Activated gamma-delta T cell (primary cell): ENCODE measurements around the gene DHRS7B.
A peak's percentile ranks its signal among the peaks of the same experiment; 100 is the strongest.
"Not testable (repeated sequence)": the region's sequence is repeated elsewhere in the genome, so short reads cannot be mapped to it uniquely, and the experiment has no call there.

Source experiments
- DNase-seq: peaks from one replicate; lab custom pipeline; 2025; lab: John Stamatoyannopoulos, UW
- total RNA-seq, 2 donors: gene quantifications; one replicate each; lab custom pipeline; 2026; lab: John Stamatoyannopoulos, UW

The DHRS7B gene, protein sequence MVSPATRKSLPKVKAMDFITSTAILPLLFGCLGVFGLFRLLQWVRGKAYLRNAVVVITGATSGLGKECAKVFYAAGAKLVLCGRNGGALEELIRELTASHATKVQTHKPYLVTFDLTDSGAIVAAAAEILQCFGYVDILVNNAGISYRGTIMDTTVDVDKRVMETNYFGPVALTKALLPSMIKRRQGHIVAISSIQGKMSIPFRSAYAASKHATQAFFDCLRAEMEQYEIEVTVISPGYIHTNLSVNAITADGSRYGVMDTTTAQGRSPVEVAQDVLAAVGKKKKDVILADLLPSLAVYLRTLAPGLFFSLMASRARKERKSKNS
- 8.2 to 8.8 reads per million in 2 donors for total RNA-seq

DNA sequence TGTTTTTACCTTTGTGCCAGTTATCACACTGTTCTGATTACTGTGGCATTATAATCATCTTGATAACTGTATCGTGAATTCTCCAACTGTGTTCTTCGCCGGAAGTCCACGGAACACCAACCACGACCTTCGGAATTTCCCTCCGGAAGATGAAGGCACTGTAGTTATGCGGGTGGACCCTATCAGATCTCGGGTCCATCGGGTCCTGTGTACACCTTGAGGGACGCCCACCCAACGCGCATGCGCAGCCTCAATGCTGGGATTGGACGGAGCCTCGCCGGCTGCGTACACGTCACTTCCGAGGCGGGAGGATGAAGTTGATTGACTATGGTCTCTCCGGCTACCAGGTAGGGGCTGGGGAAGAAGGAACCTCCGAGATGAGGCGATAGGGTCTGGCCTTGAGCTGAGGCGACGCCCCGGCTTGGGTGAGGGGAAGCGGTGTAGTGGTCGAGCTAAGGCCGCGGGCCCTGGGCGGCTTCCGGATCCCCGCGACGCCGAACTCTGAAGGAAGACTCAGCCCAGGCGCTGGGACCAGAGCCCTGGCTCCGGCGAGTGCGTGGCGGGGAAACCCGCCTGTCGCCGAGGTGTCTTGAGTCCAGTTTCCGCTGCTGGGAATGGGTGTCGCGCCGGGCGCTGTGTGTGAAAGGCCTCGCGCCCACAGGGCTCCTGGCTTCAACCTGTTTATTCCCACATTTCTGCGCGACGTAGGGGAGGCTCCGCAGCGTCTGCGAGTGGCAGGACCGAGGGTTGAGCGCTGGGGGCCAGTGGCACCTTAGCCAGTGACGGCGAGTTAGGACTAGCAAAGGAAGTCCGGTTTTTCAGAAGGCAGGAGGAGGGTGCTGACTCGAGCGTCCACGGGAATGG, at the start of gene DHRS7B:
Gene DHRS7B, plus strand, starts transcription at position 320 of the 864 bp plus-strand sequence. Its CDS starts 8 bp downstream, at position 328.
- DNase-seq = peak; percentile 87

DNA sequence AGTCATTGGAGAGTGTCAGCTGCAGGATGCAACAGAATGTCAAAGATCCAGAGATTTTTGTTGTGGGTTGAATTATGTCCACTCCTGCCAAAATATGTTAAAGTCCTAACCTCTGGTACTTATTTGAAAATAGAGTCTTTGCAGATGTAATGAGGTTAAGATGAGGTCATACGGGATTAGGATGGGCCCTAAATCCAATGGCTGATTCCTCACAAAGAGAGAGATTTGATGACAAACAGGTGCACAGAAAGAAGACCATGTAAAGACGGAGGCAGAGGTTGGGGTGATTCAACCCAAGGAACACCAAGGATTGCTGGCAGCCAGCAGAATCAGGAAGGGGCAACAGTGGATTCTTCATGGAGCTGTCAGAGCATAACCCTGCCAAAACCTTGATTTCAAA, 49.5 kb upstream of the DHRS7B start:
- DNase-seq = no peak

DNA sequence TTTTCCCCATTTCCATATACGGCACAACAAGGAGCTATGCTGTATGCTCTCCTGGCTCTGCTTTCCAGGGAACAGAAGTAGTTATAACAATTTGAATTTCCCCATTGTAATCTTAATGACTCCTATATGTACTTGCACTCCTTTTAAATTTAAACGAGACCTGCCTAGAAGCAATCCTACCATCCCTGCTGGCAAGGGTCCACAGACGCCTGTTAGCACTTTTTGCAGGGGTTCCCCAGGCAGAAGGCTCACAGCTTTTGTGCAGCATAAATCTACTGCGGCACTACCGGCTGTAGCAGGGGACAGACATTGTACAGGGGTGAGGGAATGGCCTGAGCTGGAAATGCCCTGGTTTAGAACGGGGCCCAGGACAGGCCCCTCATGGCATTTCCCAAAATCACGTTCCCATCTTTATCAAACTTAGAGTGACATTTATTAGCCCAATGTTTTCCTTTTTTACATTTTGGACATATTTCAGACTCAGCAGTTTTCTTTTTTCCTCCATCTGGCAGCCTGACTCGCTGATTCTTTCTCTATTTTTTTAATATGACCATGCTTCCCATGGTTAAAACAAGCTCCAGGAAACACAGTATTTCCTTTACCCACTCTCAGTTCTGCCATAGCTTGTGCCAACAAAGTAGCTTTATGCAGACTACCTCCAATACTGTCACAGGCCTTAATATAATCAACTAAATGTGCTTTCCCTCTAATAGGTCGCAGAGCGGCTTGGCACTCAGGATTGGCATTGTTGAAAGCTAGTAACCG, 48.6 kb upstream of the DHRS7B start:
- DNase-seq = no peak

DNA sequence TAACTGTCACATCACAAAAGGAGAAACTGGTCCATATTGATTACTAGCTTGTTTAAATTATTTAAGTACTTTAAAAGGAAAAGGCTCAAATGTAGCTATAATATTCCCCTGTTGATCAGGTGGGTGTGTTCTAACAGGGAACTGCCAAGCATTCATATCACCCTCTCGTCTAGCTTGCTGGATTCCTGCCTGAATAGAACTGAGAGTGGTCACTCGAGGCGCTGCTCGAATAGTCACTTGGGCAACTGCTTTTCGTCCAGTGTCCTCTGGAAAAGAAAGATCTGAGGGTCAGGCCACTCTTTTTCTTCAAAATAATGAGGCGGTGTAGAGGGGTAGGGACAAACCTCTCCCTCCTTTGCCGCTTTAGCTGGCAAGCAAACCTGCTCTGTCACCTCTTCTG, 47.6 kb upstream of the DHRS7B start:
- DNase-seq = no peak

DNA sequence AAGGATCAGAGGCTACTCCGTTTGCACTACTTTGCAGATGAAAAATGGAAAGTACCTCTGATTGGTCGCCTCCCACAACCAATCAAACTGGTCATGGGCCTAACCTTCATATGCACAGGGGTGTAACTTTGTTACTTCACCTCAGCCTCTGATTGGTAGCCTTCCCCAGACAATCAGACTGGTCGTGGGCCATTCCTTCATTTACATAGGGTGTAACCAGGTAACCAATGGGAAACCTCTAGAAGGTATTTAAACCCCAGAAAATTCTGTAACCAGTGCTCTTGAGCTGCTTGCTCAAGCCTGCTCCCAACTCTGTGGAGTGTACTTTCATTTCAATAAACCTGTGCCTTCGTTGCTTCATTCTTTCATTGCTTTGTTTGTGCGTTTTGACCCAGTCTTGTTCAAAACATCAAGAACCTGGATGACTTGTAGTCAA, 44.7 kb upstream of the DHRS7B start:
- DNase-seq = no peak

DNA sequence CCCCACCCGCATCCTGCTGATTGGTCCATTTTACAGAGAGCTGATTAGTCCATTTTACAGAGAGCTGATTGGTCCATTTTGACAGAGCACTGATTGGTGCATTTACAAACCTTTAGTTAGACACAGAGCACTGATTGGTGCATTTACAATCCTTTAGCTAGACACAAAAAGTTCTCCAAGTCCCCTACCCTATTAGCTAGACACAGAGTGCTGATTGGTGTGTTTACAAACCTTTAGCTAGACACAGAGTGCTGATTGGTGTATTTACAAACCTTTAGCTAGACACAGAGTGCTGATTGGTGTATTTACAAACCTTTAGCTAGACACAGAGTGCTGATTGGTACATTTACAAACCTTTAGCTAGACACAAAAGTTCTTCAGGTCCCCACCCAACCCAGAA, 41.5 kb upstream of the DHRS7B start:
- DNase-seq = not testable (repeated sequence)

DNA sequence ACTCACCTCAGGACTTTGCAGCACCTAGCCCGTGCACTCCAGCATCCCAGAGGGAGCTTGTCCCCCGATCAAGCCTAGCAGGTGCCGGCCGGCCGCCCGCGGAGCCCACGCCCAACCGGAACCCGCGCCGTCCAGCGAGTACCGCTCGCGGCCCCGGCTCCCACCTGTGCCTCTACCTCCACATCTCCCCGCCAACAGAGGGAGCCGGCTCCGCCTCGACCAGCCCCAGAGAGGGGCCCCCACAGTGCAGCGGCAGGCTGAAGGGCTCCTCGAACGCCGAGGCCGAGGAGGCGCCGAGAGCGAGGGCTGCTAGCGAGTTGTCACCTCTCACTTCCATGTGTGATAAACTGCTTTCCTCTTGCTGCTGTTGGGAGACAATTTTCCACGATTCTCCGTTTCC, 41.1 kb upstream of the DHRS7B start:
- DNase-seq = no peak

DNA sequence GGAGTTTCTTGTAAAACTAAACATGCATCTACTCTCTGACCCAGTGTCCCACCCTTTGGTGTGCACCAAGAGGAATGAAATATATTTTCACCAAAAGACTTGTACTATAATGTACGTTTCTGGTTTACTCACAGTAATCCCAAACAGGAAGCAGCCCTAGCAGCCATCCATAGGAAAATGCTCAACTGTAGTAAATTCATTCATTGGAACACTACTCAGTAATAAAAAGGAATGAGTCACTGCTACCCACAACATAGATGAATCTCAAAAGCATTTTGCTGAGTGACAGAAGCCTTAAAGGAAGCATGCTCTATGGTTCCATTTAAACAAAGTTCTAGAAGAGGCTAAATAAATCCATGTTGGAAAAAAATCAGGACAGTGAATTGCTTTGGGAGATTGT, 37.6 kb upstream of the DHRS7B start:
- no peak for DNase-seq

DNA sequence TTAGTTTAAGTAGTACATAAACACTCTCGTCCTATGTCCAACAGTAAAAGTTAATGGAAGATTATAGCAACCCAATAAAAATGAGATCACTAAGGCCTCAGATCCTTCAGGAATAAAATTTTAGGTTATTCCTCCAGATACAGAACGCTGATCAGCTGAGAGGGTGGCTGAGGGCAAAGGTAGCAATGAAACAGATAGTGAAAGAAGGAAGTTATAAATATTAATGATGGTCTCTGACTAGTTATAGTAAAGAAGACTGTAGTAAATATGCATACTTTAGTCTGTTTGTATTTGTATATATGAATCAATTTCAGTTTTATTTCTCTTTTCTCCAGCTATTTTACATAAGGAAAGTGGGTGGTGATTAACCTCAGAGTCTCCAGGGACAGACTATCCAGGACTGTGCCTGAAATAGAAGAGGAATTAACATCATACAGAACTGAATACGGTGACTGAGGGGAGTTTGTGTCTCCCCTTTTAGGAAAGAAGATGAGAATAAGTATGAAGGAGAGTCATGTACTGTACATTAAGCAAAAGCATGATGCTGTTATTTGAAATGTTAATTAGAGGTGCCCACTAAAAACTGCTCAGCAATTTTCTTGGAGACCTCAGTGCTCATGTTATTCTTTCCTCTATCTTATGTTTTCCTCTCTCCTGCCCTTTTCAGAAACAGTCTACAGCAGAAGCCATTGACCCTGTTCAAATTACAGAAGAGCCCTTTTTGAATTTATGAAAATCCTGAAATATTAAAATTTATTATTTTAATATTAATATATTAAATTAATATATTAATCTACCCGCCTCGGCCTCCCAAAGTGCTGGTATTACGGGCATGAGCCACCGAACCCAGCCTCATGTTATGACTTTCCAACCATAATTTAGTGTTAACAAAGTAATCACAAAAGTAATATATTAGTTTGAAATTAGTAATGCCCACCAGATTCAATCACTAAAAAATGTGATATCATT, 36.5 kb upstream of the DHRS7B start:
- DNase-seq = no peak

DNA sequence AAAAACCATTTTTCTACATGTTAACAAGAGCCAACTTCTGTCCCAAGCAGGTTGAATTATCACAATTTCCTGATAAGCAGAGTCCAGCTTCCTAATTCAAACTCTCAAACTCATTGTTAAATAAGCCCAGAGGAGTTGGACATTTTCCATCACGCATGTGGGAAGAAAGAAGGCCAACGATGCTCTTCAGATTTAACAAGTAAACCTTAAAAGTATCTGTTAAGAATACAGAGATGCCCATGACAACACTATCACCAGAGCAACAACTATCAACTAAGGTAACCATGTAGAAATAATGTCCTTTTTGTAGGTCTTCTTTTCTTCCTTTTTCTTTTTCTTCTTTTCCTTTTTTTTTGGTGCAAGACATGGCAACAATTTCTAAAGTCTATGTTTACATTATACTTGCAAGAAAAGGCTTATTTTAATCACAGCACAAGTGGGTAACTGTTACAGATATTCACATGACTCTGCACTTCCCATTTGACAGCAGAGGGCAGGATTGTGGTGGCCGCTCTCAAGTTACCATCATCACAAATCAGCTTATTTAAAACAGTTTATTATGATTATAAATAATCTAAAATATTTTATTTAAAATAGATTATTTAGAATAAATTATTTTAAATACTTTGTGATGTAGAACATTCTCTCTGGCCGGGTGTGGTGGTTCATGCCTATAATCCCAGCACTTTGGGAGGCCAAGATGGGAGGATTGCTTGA, 35.7 kb upstream of the DHRS7B start:
- no peak for DNase-seq

DNA sequence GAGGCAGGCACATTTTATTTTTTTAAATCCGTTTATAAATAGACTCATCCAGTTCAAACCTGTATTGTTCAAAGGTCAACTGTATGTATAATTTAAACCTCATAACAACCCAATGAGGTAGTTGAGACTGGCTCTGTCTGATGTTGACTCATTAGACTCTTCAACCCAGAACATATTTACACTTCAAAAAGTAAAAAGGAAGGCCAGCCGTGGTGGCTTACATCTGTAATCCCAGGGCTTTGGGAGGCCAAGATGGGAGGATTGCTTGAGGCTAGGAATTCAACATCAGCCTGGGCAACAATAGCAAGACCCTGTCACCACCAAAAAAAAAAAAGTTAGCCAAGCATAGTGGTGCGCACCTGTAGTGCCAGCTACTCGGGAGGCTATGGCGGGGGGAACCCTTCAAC, 32.5 kb upstream of the DHRS7B start:
- no peak for DNase-seq

DNA sequence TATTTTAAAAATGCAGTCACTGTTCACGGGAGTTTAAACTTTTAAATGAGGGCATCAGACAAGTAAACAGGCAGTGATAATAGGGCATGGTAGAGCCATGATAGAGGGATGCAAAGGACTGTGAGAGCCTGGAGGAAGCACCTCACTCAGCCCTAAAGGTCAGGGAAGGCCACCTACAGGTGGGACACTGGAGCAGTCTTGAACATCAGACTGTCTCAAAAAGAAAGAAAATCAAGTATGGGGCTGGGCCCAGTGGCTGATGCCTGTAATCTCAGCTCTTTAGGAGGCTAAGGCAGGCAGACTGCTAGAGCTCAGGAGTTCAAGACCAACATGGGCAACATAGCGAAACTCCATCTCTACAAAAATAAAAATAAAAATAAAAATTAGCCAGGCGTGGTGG, 31.0 kb upstream of the DHRS7B start:
- DNase-seq = no peak

DNA sequence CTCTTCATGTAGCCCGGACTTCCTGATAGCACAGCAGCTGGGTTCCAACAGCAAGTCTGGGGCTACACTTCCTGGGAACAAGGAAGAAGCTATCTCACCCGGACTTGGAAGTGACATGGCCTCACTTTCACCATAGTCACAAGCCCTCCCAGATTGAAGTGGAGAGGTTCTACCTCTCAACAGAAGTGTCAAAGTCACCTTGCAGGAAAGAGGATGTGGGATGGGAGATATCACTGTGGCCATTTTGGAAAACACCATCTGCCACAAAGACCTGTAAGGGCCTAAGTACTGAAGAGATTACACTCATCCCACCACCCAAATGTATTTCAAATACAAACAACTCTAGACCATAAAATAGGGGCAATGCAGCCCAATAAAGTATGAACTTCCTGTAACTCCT, 29.9 kb upstream of the DHRS7B start:
- no peak for DNase-seq

DNA sequence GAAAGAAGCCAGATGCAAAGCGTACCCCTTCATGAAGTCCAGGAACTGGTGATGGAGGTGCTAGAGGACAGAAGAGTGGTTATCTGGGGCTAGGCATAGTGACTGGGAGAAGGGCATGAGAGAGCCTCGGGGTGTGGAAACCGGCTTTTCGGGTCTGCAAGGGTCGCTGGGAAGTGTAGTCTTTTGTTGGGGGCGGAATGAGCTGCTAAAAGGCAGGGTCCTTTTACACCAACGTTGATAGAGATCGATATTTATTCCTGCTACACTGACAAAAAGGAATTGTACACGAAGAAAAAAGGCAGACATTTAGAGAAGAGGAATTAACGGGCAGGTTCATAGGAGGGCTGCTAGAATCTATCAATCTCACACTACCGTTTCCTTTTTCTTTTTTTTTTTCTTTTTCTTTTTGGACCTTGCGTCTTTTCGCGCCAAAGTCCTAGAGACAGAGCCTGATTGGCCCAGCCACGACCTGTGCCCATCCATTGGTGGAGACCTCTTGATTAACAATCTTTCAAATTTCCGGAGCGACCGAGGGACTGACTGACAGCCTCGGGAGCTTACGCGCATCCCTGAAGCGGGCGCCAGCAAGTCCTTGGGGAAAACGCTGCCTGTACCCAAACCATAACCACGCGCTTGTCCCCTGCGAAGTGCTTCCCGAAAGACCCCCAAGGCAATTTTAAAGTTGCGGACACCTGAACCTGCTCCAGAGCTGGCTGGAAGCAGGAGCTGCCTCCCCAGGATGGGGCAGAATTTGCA, 27.7 kb upstream of the DHRS7B start:
- no peak for DNase-seq

DNA sequence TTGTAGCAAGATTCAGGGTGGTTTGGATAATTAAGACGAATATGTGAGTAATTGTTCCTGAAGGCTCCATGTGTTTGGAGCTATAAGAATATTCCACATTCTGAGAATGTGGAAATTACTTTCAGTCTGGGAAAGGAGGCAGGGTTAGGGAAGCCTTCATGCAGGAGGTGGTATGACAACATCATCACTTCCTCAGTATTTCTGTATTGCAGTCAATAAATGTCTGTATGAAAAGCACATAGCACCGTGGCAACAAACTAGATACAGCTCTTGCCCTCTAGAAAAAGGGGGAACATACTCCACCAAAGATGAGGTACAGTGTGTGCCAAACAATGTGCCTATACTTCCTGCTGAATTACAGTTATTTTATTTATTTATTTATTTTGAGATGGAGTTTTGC, 26.1 kb upstream of the DHRS7B start:
- DNase-seq = no peak

DNA sequence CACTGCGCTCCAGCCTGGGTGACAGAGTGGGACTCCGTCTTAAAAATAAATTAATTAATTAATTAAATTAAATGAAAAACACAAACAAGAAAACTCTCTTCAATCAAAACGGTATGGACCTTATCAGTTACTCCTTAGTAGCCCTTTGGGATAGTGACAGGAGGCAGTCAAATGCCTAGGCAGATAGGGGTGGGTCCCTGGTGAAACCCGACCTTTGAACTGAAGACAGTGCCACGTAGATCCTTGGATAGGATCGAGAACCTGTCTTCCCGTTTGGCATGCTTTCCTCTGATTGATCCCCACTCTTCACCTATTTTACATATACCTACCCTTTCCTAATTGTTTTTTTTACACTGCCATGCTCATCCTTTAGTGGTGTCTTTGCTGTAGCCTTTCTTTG, 22.2 kb upstream of the DHRS7B start:
- no peak for DNase-seq

DNA sequence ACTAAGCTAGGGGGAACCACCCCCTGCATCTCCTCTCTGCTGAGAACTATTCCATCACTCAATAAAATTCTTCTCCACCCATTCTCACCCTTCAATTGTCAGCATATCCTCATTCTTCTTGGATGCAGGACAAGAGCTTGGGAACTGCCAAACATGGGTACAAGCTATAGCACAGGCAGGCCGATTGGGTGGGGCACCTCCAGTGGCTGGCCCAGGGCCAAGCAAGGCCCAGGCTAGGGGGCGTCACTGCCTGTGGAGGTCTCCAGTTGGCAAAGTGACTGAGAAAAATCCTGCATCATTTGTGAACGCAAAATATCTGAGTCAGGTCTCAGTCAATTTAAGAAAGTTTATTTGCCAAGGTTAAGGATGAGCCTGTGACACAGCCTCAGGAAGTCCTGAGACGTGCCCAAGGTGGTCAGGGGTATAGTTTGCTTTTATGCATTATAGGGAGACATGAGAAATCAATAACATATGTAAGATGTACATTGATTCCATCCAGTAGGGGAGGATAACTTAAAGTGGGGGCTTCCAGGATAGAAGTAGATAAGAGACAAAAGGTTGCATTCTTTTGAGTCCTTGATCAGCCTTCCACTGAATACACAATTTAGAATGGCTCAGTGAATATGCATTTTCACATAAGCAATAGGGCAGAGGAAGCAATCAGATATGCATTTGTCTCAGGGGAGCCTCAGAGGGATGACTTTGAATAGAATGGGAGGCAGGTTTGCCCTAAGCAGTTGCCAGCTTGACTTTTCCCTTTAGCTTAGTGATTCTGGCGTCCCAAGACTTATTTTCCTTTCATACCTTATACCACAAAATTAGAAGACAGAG, 21.5 kb upstream of the DHRS7B start:
- DNase-seq = no peak

DNA sequence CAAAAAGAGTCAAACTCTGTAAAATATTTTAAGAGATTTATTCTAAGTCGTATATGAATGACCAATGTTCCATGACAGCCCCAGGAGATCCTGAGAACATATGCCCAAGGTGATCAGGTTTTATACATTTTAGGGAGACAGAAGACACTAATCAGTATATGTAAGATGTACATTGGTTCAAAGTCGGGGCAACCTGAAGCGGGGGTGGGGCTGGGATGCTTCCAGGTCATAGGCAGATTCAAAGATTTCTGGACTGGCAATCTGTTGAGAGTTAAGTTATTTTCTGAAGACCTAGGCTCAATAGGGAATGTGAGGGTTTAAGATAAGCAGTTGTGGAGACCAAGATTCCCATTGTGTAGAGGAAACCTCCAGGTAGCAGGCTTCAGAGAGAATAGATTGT, 20.4 kb upstream of the DHRS7B start:
- DNase-seq = no peak
